ENCODE results near the gene OR2S2.

The OR2S2 gene

DNA sequence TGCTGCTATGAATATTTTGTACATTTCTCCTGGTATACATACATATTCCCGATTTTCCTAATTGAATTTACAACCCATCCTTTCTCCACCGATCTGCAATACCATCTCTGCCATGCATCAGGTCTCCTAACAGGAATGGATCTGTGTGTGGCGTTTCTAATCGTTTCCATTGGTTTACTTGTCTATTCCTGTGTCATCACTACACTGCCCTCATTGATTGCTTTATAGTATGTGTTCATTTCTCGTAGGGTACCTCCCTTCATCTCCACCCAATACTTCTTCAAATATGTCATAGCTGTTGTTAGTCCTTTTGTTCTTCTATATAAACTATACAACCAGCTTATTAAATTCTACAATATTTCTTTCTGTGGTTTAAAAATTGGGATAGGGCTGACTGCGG lies 7.1 kb upstream of the OR2S2 start:
- H4K20me1 ChIP-seq (ENCODE audit: insufficient read depth, low read length, poor library complexity, severe bottlenecking) = no peaks in the 10 kb centered on the region
- no peak overlapping the region for H3K9ac ChIP-seq (ENCODE audit: low read depth, low read length, poor library complexity, severe bottlenecking)
- H3K9me3 ChIP-seq (ENCODE audit: insufficient read depth, low read depth, low read length) = no peaks in the 10 kb centered on the region
- no peaks in the 10 kb centered on the region for H3F3A ChIP-seq (ENCODE audit: low read depth)
- TF ChIP-seq, protein P1, sequence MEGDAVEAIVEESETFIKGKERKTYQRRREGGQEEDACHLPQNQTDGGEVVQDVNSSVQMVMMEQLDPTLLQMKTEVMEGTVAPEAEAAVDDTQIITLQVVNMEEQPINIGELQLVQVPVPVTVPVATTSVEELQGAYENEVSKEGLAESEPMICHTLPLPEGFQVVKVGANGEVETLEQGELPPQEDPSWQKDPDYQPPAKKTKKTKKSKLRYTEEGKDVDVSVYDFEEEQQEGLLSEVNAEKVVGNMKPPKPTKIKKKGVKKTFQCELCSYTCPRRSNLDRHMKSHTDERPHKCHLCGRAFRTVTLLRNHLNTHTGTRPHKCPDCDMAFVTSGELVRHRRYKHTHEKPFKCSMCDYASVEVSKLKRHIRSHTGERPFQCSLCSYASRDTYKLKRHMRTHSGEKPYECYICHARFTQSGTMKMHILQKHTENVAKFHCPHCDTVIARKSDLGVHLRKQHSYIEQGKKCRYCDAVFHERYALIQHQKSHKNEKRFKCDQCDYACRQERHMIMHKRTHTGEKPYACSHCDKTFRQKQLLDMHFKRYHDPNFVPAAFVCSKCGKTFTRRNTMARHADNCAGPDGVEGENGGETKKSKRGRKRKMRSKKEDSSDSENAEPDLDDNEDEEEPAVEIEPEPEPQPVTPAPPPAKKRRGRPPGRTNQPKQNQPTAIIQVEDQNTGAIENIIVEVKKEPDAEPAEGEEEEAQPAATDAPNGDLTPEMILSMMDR (conservative IDR thresholded peaks at IDR 0.05; ENCODE audit: low read length) = no peak
- no peak for TF ChIP-seq EZH2phosphoT487 (IDR thresholded peaks at IDR 0.05; ENCODE audit: borderline replicate concordance)
- no peak overlapping the region for H3K4me2 ChIP-seq (ENCODE audit: low read depth, low read length, poor library complexity, severe bottlenecking)
- H3K4me1 ChIP-seq (ENCODE audit: insufficient read depth, low read length, poor library complexity, severe bottlenecking) = no peaks in the 10 kb centered on the region
- H3K79me2 ChIP-seq (ENCODE audit: insufficient read depth, low read length) = no peaks in the 10 kb centered on the region
- H3K27me3 ChIP-seq (ENCODE audit: insufficient read depth, low read length, poor library complexity, severe bottlenecking) = peaks cover 8% of the 10 kb centered on the region
- H2AFZ ChIP-seq (ENCODE audit: low read length) = no peak overlapping the region
- H3K36me3 ChIP-seq (ENCODE audit: insufficient read depth, low read length) = no peaks in the 10 kb centered on the region
- no peaks in the 10 kb centered on the region for H3K9me2 ChIP-seq (replicated peaks; ENCODE audit: low read depth, low read length)
- H3K4me3 ChIP-seq (ENCODE audit: low read length, poor library complexity, severe bottlenecking) = no peak overlapping the region

DNA sequence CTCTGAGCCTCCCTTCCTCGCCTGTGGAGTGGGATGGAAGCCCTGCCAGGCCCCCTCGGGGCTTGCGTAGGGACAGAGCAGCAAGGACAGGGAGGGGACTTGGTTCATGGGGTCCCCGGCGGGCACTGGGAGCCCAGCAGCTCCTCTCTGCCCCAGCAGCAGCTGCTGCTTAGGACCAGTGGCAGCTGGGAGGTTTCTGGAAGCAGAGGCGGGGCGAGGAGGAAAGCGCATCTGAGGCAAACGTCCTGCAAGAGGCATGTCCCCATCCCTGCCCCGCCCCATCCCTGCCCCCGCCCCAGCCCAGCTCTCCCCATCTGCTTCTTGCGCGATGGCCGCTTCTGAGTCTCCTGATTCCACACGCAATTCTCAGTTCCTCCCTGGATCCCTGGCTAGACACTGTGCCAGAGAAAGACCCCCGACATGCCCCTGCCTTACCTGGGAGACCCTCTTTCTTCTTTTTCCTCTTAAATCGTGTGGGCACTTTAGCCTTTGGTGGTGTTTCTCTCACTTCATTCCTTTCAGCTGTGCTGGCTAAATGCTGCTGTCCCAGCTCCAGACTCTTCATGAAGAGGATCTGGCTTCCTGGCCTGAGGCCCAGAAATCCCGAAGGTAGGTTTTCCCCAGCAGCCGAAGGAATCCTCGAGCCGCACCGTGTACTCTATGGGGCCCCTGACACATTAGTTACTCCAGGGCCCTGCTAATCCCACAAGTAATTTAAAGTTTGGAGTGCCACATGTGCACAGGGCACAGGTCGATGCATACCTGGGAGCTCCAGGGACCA lies 4.4 kb upstream of the OR2S2 start:
- H3K79me2 ChIP-seq (ENCODE audit: insufficient read depth, low read length) = no peaks in the 10 kb centered on the region

DNA sequence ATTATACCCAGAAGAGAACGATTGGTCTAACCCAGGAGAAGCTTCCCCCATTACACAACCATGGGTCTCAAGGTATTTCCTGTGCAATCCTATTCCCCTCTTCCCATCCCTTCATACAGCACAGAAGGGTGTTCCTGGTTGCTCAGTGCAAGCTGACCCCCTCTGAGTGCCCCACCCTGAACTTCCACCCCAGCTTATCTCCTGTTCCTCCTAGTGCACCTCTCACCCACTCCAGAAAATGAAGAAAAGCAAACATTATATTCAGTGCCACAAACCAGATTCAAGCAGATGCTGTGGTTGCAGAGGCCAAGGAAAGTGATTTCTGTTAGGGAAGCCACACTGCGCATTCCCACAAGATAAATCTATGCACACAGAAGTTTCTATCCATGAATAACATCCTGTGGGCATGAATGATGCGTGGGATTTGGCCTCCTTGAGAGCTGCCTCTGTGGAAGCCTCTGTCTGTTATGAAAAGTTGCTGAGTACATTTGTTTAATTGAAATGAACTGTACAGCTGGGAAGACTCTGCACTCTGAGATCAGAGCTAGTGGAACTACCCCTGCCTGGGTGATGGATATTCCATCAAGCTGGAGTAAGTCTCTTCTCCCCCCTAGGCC lies 2.2 kb upstream of the OR2S2 start:
- H3K36me3 ChIP-seq (ENCODE audit: insufficient read depth, low read length) = no peaks in the 10 kb centered on the region
- no peaks in the 10 kb centered on the region for H3K79me2 ChIP-seq (ENCODE audit: insufficient read depth, low read length)

More for the DNA sequence above, 4.4 kb upstream of the OR2S2 start:
- Histone ChIP-seq H4K20me1 (ENCODE audit: insufficient read depth, low read length, poor library complexity, severe bottlenecking) (no peaks in the 10 kb centered on the region), H3K9ac (ENCODE audit: low read depth, low read length, poor library complexity, severe bottlenecking) (no peak overlapping the region), H3K4me2 (ENCODE audit: low read depth, low read length, poor library complexity, severe bottlenecking) (no peak overlapping the region), H3K9me2 (replicated peaks; ENCODE audit: low read depth, low read length) (no peaks in the 10 kb centered on the region), H2AFZ (ENCODE audit: low read length) (no peak overlapping the region), H3F3A (ENCODE audit: low read depth) (no peaks in the 10 kb centered on the region), H3K9me3 (ENCODE audit: insufficient read depth, low read depth, low read length) (no peaks in the 10 kb centered on the region), H3K36me3 (ENCODE audit: insufficient read depth, low read length) (no peaks in the 10 kb centered on the region), H3K4me1 (ENCODE audit: insufficient read depth, low read length, poor library complexity, severe bottlenecking) (no peaks in the 10 kb centered on the region), H3K4me3 (ENCODE audit: low read length, poor library complexity, severe bottlenecking) (no peak overlapping the region), H3K27me3 (ENCODE audit: insufficient read depth, low read length, poor library complexity, severe bottlenecking) (peaks cover 8% of the 10 kb centered on the region)
- TF ChIP-seq EZH2phosphoT487 (IDR thresholded peaks at IDR 0.05; ENCODE audit: borderline replicate concordance) = no peak
- TF ChIP-seq, protein P1 (conservative IDR thresholded peaks at IDR 0.05; ENCODE audit: low read length) = no peak

More for the DNA sequence above, 2.2 kb upstream of the OR2S2 start:
- Histone ChIP-seq H3K9ac (ENCODE audit: low read depth, low read length, poor library complexity, severe bottlenecking) (no peak overlapping the region), H3K4me3 (ENCODE audit: low read length, poor library complexity, severe bottlenecking) (no peak overlapping the region), H3K9me2 (replicated peaks; ENCODE audit: low read depth, low read length) (no peaks in the 10 kb centered on the region), H3F3A (ENCODE audit: low read depth) (no peaks in the 10 kb centered on the region), H3K27me3 (ENCODE audit: insufficient read depth, low read length, poor library complexity, severe bottlenecking) (no peaks in the 10 kb centered on the region), H3K4me1 (ENCODE audit: insufficient read depth, low read length, poor library complexity, severe bottlenecking) (no peaks in the 10 kb centered on the region), H3K9me3 (ENCODE audit: insufficient read depth, low read depth, low read length) (no peaks in the 10 kb centered on the region), H3K4me2 (ENCODE audit: low read depth, low read length, poor library complexity, severe bottlenecking) (no peak overlapping the region), H4K20me1 (ENCODE audit: insufficient read depth, low read length, poor library complexity, severe bottlenecking) (no peaks in the 10 kb centered on the region), H2AFZ (ENCODE audit: low read length) (no peak overlapping the region)
- no peak for TF ChIP-seq EZH2phosphoT487 (IDR thresholded peaks at IDR 0.05; ENCODE audit: borderline replicate concordance)
- TF ChIP-seq, protein P1 (conservative IDR thresholded peaks at IDR 0.05; ENCODE audit: low read length) = no peak
